ENCODE data around the gene MME.

GRCh38 chr3:155166441-155166840, 86.3 kb downstream of the MME start:
- TF ChIP-seq POLR2AphosphoS5 (IDR thresholded peaks at IDR 0.05) (no peak), CTCF (IDR thresholded peaks at IDR 0.05) (no peak)

Data from prostate gland (tissue), 2 donors.